ENCODE data around the gene CDH4.

- TF ChIP-seq CTCF (IDR thresholded peaks at IDR 0.05; ENCODE audit: extremely low read depth in 1 of 2, insufficient read depth in 1 of 2, low read depth in 1 of 2, low read length in 2 of 2) (no peak), POLR2AphosphoS5 (IDR thresholded peaks at IDR 0.05; ENCODE audit: insufficient read depth, low read depth, low read length) (no peak), MAX (IDR thresholded peaks at IDR 0.05; ENCODE audit: insufficient read depth, insufficient read length) (no peak), POLR2A (IDR thresholded peaks at IDR 0.05; ENCODE audit: low read depth, low read length) (no peak), EZH2 (IDR thresholded peaks at IDR 0.05; ENCODE audit: borderline replicate concordance, low read depth, low read length, severe bottlenecking) (no peak), GATA2 (IDR thresholded peaks at IDR 0.05; ENCODE audit: insufficient read depth, insufficient read length, low read depth, low read length) (no peak), JUN (IDR thresholded peaks at IDR 0.05; ENCODE audit: borderline replicate concordance, insufficient read depth, insufficient read length, low read depth) (no peak), MYC (IDR thresholded peaks at IDR 0.05; ENCODE audit: low read depth, low read length) (no peak), FOS (IDR thresholded peaks at IDR 0.05; ENCODE audit: borderline replicate concordance, insufficient read depth, low read length) (no peak)
Measured at GRCh38 chr20:61281286-61281795, 29.3 kb downstream of the CDH4 start.

All from endothelial cell of umbilical vein (primary cell).